Kasumi-1 (cell line): ENCODE data around the gene PCGF3.
A peak's percentile ranks its signal among the peaks of the same experiment; 100 is the strongest.
"Not testable (repeated sequence)": the region's sequence is repeated elsewhere in the genome, so short reads cannot be mapped to it uniquely, and the experiment has no call there.

ENCODE experiments used
- DNase-seq, 2 experiments: peaks; one replicate each; lab custom pipeline; 2025; lab: John Stamatoyannopoulos, UW

Gene PCGF3

DNA sequence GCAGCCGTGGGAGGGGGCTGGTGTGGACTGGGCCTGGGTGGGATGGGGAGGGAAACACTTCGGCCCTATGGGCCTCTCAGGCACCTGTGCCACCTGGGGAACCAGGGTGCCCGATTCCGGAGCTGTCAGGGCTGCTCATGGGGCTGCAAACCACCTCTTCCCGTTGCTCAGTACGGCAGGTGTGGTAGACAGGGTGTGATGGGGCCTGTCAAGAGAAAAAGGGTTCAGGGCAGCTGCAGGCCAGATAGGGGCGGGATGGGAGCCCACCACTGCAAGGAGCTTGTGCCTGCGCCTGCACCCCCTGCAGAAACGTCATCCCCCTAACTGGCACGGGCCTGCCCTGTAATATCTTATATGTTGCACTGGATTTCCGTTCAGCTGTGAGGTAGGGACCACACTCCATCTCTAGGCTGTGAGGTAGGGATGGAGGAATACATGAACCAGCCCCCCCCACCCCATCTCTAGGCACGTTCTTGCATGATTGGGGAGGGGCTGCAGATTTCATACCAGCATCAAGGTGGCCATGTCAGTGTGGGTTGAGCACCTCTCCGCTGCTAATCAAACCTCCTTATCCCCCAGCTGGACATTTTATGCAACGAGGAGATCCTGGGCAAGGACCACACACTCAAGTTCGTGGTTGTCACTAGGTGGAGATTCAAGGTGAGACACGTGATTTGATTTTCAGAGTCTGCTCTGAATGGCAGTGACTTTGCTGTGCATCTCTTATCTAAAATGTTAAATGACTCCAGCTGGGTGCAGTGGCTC, 59.0 kb downstream of the PCGF3 start:
- no peak for DNase-seq

- no peak for DNase-seq
Observed at GRCh38 chr4:766152-766515, 60.5 kb downstream of the PCGF3 start.

- DNase-seq = no peak
Observed at GRCh38 chr4:766559-767283, 61.1 kb downstream of the PCGF3 start.

DNA sequence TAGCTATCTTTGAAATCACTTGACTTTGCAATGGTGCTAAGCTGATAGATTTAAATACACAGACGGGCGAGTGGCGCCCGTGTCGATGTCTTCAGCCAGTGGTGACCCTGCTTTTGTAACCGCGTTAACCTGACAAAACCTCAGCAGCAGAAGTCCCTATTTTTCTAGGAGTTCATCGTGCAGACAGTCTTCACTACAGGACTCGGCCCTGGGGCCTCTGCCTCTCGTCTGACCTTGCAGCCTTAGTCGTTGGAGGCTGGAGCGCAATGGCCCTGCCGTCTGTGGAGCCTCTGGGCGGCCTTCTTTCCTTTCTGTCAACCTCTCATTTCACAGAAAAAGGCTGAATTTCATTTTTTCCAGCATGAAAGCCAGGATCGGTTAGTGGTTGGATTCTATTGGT, 62.4 kb downstream of the PCGF3 start:
- no peak for DNase-seq

GRCh38 chr4:768995-769394, 63.4 kb downstream of the PCGF3 start:
- DNase-seq = no peak

DNA sequence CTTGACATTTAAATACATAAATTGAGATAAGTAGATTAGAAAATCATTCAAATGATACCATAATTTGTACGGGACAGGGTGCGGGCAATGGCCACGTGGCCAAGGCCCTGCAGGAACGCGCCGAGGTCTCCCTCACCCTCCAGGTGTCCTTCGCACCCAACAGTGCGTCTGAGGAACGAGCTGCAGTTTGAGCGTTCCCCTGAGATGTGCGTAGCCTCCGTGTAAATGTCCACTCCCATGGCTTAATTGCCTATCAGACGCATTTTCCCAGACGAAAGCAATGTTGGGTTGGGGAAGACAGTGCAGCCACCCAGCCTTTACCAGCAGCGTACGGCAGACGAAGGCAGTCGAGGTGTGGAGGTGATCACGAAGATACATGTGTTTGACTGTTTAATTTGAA, 63.9 kb downstream of the PCGF3 start:
- no peak for DNase-seq

- DNase-seq = no peak
Observed at GRCh38 chr4:770022-770421, 64.4 kb downstream of the PCGF3 start.

DNA sequence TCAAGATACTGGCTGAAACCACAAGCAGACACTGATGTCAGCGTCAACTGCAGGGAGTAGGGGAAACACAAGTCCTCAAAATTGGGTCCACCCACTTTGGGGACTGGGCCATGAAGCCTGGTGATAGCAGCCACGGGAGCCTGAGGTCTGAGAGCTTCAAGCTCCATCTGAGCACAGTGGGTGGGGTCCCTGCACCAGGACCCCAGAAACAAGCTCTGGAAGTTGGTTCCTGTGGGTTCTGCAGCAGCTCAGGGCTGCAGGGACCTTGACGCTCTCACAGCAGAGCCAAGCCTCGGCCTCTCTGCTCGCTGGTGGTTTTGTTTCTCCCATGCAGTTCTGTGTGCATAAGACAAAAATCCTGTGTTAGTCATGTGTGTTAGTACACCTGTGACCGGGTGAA, 65.8 kb downstream of the PCGF3 start:
- DNase-seq = no peak

- no peak for DNase-seq
Observed at GRCh38 chr4:772118-772517, 66.5 kb downstream of the PCGF3 start.

DNA sequence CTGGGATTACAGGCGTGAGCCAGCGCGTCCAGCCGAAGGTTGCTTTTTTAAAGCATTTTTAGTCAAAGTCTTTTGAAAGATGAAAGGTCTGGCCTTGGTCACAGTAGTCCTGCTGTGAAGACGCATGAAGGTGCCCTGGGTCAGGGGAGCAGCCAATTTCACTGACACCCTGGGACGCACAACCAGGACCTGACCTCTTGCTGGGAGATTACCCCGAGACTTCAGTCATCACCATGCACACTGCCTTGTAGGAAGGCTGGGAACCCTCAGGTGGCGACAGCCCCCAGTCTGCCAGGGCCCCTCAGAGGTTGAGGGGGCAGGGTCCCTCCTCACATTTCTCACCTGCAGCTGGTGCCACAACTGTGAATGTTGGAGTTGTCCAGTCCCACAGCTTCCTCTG, 67.1 kb downstream of the PCGF3 start:
- DNase-seq = no peak

- no peak for DNase-seq
Observed at GRCh38 chr4:773214-773613, 67.6 kb downstream of the PCGF3 start.

DNA sequence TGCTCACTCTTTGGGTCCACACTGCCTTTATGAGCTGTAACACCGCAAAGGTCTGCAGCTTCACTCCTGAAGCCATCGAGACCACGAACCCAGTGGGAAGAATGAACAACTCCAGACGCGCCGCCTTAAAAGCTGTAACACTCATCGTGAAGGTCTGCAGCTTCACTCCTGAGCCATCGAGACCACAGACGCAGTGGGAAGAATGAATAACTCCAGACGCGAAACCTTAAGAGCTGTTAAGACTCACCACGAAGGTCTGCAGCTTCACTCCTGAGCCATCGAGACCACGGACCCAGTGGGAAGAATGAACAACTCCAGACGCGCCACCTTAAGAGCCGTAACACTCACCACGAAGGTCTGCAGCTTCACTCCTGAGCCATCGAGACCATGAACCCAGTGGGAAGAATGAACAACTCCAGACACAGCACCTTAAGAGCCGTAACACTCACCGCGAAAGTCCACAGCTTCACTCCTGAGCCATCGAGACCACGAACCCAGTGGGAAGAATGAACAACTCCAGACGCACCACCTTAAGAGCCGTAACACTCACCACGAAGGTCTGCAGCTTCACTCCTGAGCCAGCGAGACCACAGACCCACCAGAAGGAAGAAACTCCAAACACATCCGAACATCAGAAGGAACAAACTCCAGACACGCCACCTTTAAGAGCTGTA, 68.9 kb downstream of the PCGF3 start:
- DNase-seq = not testable (repeated sequence)

- not testable (repeated sequence) for DNase-seq
Observed at GRCh38 chr4:775485-775884, 69.9 kb downstream of the PCGF3 start.

DNA sequence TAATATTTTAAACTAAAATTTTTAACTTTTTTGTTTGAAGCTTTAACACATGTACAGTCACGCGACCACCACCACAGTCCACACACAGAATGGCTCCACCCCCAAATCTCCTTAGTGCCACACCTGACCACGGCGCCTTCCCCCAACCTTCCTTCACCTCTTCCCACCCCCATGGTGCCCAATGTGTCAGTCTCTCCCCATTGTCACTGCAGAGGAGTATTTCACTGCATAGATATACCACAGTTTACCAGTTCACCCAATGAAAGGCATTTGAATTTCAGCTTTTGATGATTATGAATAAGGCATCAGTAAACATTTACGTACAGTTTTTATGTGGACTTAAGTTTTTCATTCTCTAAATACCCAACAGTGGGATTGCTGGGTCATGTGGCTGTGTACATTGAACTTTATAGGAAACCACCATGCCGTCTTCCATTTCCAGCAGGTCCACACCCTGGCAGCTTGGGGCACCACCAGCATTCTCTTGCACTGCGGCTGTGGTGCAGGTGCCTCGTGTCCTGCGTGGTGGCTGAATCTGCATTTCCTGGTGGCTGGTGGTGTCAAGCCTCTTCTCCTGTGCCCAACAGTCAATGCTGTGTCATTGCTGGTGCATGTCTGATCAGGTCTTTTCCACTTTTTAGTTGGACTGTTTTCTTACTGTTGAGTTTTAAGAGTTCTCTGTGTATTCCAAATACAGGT, 71.3 kb downstream of the PCGF3 start:
- DNase-seq = no peak

GRCh38 chr4:777520-778262, 72.1 kb downstream of the PCGF3 start:
- DNase-seq = no peak

- no peak for DNase-seq
Observed at GRCh38 chr4:779555-779954, 73.9 kb downstream of the PCGF3 start.

GRCh38 chr4:780255-780654, 74.6 kb downstream of the PCGF3 start:
- DNase-seq = not testable (repeated sequence)

GRCh38 chr4:780716-781492, 75.3 kb downstream of the PCGF3 start:
- DNase-seq = no peak

- DNase-seq = peak; percentile 96 to 97
Observed at GRCh38 chr4:781493-782216, 76.0 kb downstream of the PCGF3 start.
